Glutamatergic neuron (in vitro differentiated cells): ENCODE data around the gene PAGR1. TPM values are rescaled to one million over a fixed set of nuclear protein-coding genes. Genes with fewer than 3 reads are reported as not detected.
A peak's percentile ranks its signal among the peaks of the same experiment; 100 is the strongest.

Experiments
- DNase-seq: peaks from one replicate; pipeline ENCODE4 v3.0.0; 2022
- H3K27ac Mint-ChIP-seq: one replicate; pipeline ENCODE4 v1.8.0; 2020; ENCODE audit warnings: mild to moderate bottlenecking, mixed read lengths, inconsistent platforms; ENCODE audit not compliant: unreplicated experiment
- H3K27me3 Mint-ChIP-seq: one replicate; pipeline ENCODE4 v1.8.0; 2020; ENCODE audit warnings: mild to moderate bottlenecking, moderate library complexity, mixed read lengths, inconsistent platforms; ENCODE audit not compliant: unreplicated experiment
- H3K36me3 Mint-ChIP-seq: one replicate; pipeline ENCODE4 v1.8.0; 2020; ENCODE audit warnings: mild to moderate bottlenecking, mixed read lengths, inconsistent platforms; ENCODE audit not compliant: unreplicated experiment
- H3K4me1 Mint-ChIP-seq: one replicate; pipeline ENCODE4 v1.8.0; 2020; ENCODE audit warnings: mild to moderate bottlenecking, low read depth, mixed read lengths, inconsistent platforms; ENCODE audit not compliant: unreplicated experiment
- H3K4me3 Mint-ChIP-seq: one replicate; pipeline ENCODE4 v1.8.0; 2020; ENCODE audit warnings: mild to moderate bottlenecking, mixed read lengths, inconsistent platforms; ENCODE audit not compliant: unreplicated experiment
- H3K9me3 Mint-ChIP-seq: one replicate; pipeline ENCODE4 v1.8.0; 2020; ENCODE audit warnings: mild to moderate bottlenecking, moderate library complexity, mixed read lengths, inconsistent platforms; ENCODE audit not compliant: unreplicated experiment
- CTCF ChIP-seq: fragments of 200-600 bp; sonication (generic); IDR thresholded peaks from one replicate; pipeline ENCODE4 v1.5.0; 2021; ENCODE audit not compliant: partially characterized antibody, unreplicated experiment
- total RNA-seq: library from RNA; stranded (reverse); fragmentation: NEBNext Ultra II Directional; extraction: Animal tissue kit (Norgen Biotek cat#: 25700); gene quantifications from one replicate; pipeline ENCODE4 v1.2.1, GENCODE V29; 2021; ENCODE audit not compliant: unreplicated experiment

PAGR1 gene
- total RNA-seq, 1 donor from 2014 or later = 110 TPM

- Mint-ChIP-seq H3K4me3 (no peak overlapping the region), H3K36me3 (peaks cover 5% of the 10 kb centered on the region), H3K4me1 (peaks cover 2% of the 10 kb centered on the region), H3K9me3 (no peaks in the 10 kb centered on the region), H3K27me3 (peaks cover 7% of the 10 kb centered on the region), H3K27ac (no peak overlapping the region)
- DNase-seq = peak; percentile 76
- TF ChIP-seq CTCF = peak; percentile 83
Observed at GRCh38 chr16:29848420-29849297, 32.7 kb downstream of the PAGR1 start.

- peaks cover 5% of the 10 kb centered on the region for H3K36me3 Mint-ChIP-seq
- H3K4me1 Mint-ChIP-seq = no peaks in the 10 kb centered on the region
- H3K27me3 Mint-ChIP-seq = peaks cover 7% of the 10 kb centered on the region
- no peak overlapping the region for H3K4me3 Mint-ChIP-seq
- H3K9me3 Mint-ChIP-seq = no peaks in the 10 kb centered on the region
- no peak for DNase-seq
- no peak overlapping the region for H3K27ac Mint-ChIP-seq
- no peak for TF ChIP-seq CTCF
Observed at GRCh38 chr16:29849505-29849904, 33.6 kb downstream of the PAGR1 start.

GRCh38 chr16:29850998-29851397, 35.0 kb downstream of the PAGR1 start:
- TF ChIP-seq CTCF = no peak
- Mint-ChIP-seq H3K4me1 (no peaks in the 10 kb centered on the region), H3K9me3 (no peaks in the 10 kb centered on the region), H3K27ac (no peak overlapping the region), H3K4me3 (no peak overlapping the region), H3K36me3 (no peaks in the 10 kb centered on the region), H3K27me3 (peaks cover 3% of the 10 kb centered on the region)
- DNase-seq = no peak

- no peaks in the 10 kb centered on the region for H3K36me3 Mint-ChIP-seq
- H3K27ac Mint-ChIP-seq = no peak overlapping the region
Observed at GRCh38 chr16:29852654-29853053, 36.7 kb downstream of the PAGR1 start.

More at GRCh38 chr16:29852654-29853053, 36.7 kb downstream of the PAGR1 start:
- no peak overlapping the region for H3K4me3 Mint-ChIP-seq
- TF ChIP-seq CTCF = no peak
- H3K27me3 Mint-ChIP-seq = peaks cover 3% of the 10 kb centered on the region
- DNase-seq = no peak
- no peaks in the 10 kb centered on the region for H3K9me3 Mint-ChIP-seq
- peaks cover 2% of the 10 kb centered on the region for H3K4me1 Mint-ChIP-seq
